ENCODE data around the gene EPS8L3. TPM values are rescaled to one million over a fixed set of nuclear protein-coding genes. Genes with fewer than 3 reads are reported as not detected.

Gene EPS8L3
- polyA plus RNA-seq, 5 donors, result 0.22 to 1.5 (median 0.35) TPM

GRCh38 chr1:109794319-109795132, 30.8 kb upstream of the EPS8L3 start:
- no peak for DNase-seq

GRCh38 chr1:109793486-109794318, 30.0 kb upstream of the EPS8L3 start:
- DNase-seq, result peak in 1 of 2 donors; percentile 63

DNA sequence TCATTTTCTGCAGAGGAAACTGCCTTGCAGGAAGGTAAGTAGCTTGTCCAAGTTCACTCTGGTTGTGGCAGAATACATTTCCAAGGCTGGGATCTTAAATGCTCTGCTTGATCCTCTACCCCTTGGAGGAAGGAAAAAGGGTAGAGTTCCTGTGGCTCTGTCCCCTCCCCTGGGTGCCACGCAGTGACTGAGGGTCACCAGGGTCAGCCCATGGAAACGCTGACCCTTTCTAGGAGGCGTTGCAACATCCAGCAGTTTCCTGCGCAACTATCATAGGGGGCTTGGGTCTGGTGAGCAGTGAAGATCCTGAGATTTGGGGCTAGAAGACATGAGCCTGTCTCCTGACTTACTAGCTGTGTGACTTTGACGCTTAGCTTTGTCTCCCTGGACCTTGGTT, 29.4 kb upstream of the EPS8L3 start:
- DNase-seq, result no peak

DNA sequence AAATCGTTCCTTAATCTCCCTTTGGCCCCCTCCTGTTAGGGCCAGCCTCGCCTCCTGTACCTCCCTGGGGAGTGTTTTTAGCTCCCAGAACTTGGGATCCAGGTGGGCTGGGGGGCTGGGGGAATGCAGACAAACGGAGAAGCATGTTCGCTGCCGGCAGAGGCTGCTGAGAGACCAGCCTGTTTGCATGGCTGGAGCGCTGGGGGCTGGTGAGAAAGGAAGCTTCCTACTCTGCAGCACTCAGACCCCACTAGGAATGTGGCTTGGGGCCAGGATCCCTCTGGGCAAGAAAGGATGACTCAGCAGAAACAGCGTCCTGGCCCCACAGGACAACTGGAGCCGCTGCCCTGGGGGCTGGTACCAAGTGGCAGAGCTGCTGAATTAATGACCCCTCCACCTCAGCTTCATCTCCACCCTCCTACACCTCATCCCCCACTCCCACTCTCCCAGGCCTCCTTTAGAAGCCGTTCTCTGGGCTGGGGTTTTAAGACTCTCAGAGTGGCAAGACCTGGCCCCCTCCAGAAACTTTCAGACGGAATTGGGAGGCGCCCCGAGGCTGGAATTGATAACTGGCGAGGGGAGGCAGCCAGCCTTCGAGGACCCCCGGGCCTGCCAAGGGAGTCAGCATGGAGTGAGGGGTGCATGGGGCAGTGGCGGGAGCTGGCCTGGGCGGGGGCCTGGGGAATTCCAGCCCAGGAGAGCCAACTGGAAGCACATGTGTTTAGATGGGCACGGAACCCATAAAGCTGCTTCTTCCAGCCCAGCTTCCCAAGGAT, 28.5 kb upstream of the EPS8L3 start:
- peak; percentile 86 to 91 for DNase-seq

DNA sequence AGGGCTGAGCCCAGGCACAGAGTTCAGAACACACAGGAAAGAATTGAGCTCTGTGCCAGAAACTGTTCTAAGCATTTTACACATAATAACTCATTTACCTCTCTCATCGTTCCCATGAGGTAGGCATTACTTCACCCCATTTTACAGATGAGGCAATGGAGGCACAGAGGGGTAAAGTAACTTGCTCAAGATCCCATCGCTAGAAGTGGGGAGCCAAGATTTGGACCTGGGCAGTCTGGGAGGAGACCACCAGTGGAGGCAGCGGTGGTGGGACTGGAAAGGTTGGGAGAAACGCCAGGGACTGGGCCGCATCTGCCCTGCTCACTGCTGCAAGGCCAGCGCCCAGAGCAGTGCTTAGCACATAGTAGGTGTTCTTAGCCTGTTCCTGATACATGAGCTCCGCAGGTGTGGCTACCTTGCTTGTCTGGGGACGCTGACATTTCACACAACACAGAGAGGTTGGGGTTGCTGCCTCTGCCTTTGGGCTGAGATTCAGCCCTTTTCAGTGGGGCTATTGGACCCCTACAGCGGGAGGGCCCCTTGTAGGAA, 27.8 kb upstream of the EPS8L3 start:
- DNase-seq, result no peak

- no peak for DNase-seq
Observed at GRCh38 chr1:109790735-109791494, 27.2 kb upstream of the EPS8L3 start.

DNA sequence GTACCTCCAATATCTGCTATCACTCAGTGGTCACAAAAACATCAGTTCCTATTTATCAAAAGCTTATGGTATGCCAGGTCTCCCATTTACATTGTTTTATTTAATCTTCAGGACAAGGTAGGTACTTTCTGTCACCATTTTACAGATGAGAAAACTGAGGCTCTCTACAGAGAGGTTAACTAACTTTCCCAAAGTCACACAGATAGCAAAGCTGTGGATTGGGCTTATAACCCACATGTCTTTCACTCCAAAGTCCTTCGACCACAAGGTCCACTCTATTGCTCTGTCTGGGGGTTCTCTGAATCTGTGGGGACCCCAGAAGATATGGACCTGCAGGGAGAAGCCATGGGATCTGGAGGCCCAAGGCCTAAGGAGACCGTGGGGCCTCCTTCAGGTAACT, 26.6 kb upstream of the EPS8L3 start:
- DNase-seq, result no peak

- DNase-seq, result no peak
Observed at GRCh38 chr1:109789551-109790180, 25.9 kb upstream of the EPS8L3 start.

DNA sequence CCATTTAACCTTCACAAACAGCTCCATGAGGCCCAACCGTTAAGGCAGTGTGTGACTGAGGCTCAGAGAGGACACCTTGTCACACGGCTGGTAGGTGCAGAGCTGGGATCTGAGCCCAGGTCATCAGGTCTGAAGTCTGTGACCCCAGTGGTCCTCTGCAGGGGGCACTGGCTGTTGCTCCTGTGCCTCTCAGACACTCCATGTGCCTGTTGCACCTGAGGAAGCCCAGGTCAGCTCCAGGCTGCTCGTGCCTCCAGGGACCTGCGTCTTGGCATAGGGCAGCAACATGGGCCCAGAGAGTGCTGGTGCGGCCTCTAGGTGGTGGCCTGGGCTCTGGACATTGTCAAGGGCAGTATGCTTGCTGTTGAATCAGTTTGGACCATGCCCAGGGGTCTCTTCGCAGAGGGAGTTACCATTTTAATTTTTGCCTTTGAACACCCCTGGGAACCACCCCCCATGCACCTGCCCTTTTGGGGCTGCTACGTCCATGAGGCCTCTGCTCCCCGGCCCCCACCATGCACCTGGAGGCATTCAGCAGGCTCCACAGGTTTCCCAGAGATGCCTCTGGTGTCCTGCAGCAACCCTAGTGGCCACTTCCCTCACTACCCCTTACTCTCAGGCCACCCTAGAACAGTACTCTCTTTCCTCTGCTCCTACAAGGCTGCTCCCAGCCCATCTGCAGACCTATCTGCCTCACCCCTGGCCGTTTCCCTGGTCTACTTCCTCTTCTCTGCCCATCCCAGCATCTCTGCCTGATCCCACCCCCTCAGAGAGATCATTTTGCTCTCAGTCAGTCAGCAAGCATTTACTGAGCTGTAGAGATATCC, 25.2 kb upstream of the EPS8L3 start:
- no peak for DNase-seq

- no peak for DNase-seq
Observed at GRCh38 chr1:109787845-109788601, 24.3 kb upstream of the EPS8L3 start.

DNA sequence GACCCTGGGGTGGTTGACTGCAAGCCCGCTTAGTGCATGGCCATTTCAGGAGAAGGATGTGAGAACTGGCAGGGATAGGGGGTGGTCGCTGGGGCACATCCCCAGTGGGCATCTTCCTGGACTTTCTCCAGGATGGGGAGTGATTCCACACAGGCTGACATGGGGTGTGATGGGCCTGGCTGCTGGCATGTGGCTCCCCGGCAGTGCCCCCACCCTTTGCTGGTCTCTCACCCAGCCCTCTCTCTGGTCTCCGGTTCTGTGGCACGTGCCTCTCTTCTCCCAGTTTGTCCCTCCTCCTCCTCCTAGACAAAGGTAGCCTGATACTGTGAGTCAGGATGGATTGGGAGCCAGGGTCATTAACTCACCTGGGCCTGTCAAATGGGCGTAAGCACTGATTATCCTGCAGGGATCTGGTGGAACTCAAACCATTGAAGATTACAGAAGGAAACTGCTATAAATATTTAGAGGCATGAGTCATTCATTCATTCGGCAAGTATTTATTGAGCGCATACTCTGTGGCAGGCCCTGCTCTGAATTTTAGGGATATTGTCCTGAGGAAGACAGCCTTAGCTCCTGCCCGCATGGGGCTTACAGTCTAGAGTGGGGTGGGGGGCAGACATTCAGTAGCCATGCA, 23.6 kb upstream of the EPS8L3 start:
- no peak for DNase-seq

DNA sequence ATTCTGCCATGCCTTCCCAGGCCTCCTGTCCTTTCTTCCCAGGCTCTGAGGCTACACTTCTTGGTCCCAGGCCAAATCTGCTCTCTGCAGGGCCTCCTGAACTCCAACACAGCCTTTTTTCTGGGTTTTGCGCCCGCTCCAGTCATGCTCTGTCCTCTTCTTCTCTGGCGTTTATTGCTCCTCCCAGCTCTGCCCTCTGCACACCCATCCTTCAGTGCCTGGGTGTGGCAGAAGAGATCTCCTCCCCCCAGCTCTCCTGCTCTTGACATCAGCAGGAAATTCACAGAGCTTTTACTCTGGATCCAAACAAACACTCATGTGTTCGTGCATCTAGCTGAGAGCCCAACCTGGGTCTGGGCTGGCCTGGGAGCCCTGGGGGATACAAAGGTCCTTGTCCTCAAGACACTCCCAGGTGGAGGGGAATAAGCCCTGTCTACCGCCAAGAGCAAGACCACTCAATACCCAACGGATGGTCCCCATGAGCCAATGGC, 22.9 kb upstream of the EPS8L3 start:
- no peak for DNase-seq

- DNase-seq, result no peak
Observed at GRCh38 chr1:109786112-109786480, 22.4 kb upstream of the EPS8L3 start.

GRCh38 chr1:109785446-109786111, 21.9 kb upstream of the EPS8L3 start:
- no peak for DNase-seq

DNA sequence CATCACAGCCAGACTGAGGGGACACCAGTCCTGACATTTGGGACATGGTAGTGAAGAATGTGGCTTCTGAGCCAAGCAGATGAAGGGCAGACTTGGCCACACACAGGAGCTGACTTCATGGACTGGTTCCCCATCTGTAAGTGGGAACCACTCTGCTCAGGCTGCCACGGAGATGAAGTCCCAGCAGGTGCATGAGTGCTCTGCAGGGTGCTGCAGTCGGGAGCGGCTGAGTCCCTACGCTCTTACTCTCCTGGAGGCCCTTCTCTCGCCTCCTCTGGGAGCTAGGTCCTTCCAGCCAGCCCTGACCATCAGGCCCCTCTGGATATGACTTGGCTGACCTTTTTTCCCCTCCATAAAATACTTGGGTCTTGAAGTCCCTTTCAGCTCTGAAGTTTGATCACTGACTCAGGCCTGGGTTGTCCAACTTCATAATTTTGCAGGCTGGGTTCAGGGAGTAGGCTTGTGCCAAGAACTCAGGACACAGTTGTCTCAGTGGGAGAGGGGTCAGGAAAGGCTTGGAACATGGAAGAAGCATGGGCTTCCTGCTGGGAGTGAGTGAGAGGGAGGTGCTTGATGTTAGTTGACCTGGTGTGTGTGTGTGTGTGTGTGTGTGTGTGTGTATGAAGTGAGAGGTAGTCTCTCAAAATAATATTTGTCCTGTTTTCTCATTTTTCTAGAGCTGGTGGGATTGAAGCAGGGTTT, 21.0 kb upstream of the EPS8L3 start:
- DNase-seq, result no peak

- DNase-seq, result no peak
Observed at GRCh38 chr1:109783436-109783835, 19.7 kb upstream of the EPS8L3 start.

- no peak for DNase-seq
Observed at GRCh38 chr1:109782927-109783326, 19.2 kb upstream of the EPS8L3 start.
